Common myeloid progenitor, CD34-positive (primary cell): ENCODE measurements around the gene LRRN2.
"Not testable (repeated sequence)": the region's sequence is repeated elsewhere in the genome, so short reads cannot be mapped to it uniquely, and the experiment has no call there.

Experiments
- CTCF ChIA-PET: fragments of 350-600 bp; sonication (Branson Sonifier 250); formaldehyde crosslinking; loops from one replicate; lab custom pipeline; 2021; ENCODE audit warnings: antibody characterized with exemption; lab: Charles Lee
- POLR2A ChIA-PET: fragments of 350-600 bp; sonication (Branson Sonifier 250); formaldehyde crosslinking; loops from one replicate; lab custom pipeline; 2021; ENCODE audit warnings: antibody characterized with exemption; lab: Charles Lee
- DNase-seq, 3 donors: peaks; one replicate each; pipeline versions ENCODE4 v3.0.0 to v3.0.0-alpha.2; 2013
- H3K27ac ChIP-seq, 2 experiments: 1 replicate in 1 of 2; 2 replicates in 1 of 2; pipeline ENCODE4 v1.7.0; 2013; ENCODE audit warnings: inconsistent platforms in 2 of 2, low read length in 2 of 2, mild to moderate bottlenecking in 2 of 2, low read depth in 1 of 2, moderate library complexity in 1 of 2; ENCODE audit not compliant: severe bottlenecking in 2 of 2, insufficient read depth in 1 of 2, poor library complexity in 1 of 2
- H3K27me3 ChIP-seq, 5 experiments: replicated peaks in 2 of 5; 1 replicate in 3 of 5; 2 replicates in 2 of 5; pipeline versions ENCODE4 v1.6.1 to v1.7.0; 2013; ENCODE audit warnings: low read length in 4 of 5, mild to moderate bottlenecking in 2 of 5, moderate library complexity in 2 of 5, inconsistent platforms in 1 of 5; ENCODE audit not compliant: insufficient read depth in 5 of 5, control insufficient read depth in 4 of 5
- H3K36me3 ChIP-seq, 4 experiments: 1 replicate in 2 of 4; 2 replicates in 2 of 4; pipeline versions ENCODE4 v1.6.1 to v1.7.0; 2013; ENCODE audit warnings: low read length in 3 of 4, control low read depth in 1 of 4, mild to moderate bottlenecking in 1 of 4; ENCODE audit not compliant: control insufficient read depth in 4 of 4, insufficient read depth in 4 of 4
- H3K4me1 ChIP-seq, 4 experiments: 1 replicate in 3 of 4; 2 replicates in 1 of 4; pipeline versions ENCODE4 v1.6.1 to v1.7.1; 2013; ENCODE audit warnings: low read length in 3 of 4, mild to moderate bottlenecking in 3 of 4, control low read depth in 1 of 4, inconsistent platforms in 1 of 4, moderate library complexity in 1 of 4; ENCODE audit not compliant: control insufficient read depth in 4 of 4, insufficient read depth in 4 of 4; ENCODE audit errors: control extremely low read depth in 1 of 4
- H3K4me3 ChIP-seq, 7 experiments: 1 replicate in 4 of 7; 2 replicates in 3 of 7; pipeline versions ENCODE4 v1.5.1 to v1.7.0; 2013; ENCODE audit warnings: mild to moderate bottlenecking in 7 of 7, low read length in 6 of 7, moderate library complexity in 6 of 7, inconsistent platforms in 2 of 7, low read depth in 2 of 7, control low read depth in 1 of 7; ENCODE audit not compliant: insufficient read depth in 4 of 7, control insufficient read depth in 1 of 7; ENCODE audit errors: extremely low read depth in 1 of 7
- H3K9me3 ChIP-seq, 5 experiments: 1 replicate in 4 of 5; 2 replicates in 1 of 5; pipeline versions ENCODE4 v1.6.1 to v1.7.1; 2013; ENCODE audit warnings: low read length in 4 of 5, mild to moderate bottlenecking in 2 of 5, inconsistent platforms in 1 of 5, low read depth in 1 of 5, moderate library complexity in 1 of 5; ENCODE audit not compliant: control insufficient read depth in 4 of 5, insufficient read depth in 2 of 5; ENCODE audit errors: control extremely low read depth in 1 of 5
- WGBS: methylation state at CpG from one replicate; pipeline ENCODE4 v1.1.5; 2013; ENCODE audit not compliant: insufficient coverage; 5-methylcytosine and 5-hydroxymethylcytosine counted together

The LRRN2 gene

DNA sequence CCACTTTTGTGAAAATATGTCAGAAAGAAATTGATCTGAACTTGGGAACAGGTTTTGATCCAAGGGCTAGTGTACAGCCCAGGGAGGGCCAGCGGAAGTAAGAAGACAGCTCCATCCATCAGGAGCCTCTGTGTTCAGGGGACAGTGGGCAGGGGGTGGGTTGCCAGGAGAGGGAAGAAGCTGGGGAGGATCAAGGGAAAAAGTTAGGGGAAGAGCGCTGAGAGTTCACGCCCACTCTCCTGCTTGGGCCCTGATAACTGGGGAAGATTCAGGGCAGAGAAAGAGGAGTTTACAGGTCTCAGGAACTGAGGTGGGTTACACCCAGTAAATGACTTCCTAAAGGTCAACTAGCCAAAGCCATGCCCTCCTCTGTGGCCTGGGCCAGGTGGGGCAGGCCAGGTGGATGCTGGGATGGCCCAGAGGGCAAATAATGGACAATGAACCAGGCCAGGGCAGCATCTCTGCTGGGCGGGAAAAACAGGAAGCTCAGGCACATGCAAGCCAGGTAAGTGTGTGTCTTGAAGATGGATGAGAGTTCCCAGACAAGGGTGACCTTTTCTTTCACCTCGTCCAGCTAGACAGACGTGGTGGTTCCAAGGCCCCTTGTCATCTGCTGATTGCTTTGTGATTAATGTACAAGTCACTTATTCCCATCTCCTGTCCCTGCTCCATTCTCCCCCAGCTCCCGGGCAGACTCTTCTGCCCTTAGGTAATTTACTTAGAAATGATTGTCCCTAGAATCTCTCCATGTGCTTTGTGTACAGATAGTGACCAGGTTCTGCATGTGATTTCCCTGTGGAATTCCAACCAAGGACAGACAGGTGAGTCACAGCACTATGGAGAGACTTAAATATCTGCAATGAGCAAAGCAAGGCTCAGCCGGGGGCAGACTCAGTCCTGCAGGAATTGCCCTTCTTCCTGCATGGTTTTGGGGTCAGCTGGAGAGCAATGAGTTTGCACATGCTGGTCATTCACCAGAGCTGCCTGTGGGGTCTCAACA is 112.3 kb downstream of the LRRN2 start:
- ChIA-PET POLR2A (no interaction called here), CTCF (interaction anchor here (0.6 to 9.8 kb wide), 7 partner anchors 8 to 1013 kb away, joined by 3 to 168 read pairs (median 4); no protein-coding TSS in a partner anchor)
- no peaks in the 10 kb centered on the region for H3K27me3 ChIP-seq
- 99% methylated on average over 6 of the region's 8 CpGs for WGBS
- no peaks in the 10 kb centered on the region for H3K4me1 ChIP-seq
- H3K9me3 ChIP-seq = no peaks in the 10 kb centered on the region
- no peak for DNase-seq
- H3K36me3 ChIP-seq = peaks cover 0 to 18% (median 3%) of the 10 kb centered on the region in 4 experiments
- H3K27ac ChIP-seq = no peak overlapping the region
- no peak overlapping the region for H3K4me3 ChIP-seq

DNA sequence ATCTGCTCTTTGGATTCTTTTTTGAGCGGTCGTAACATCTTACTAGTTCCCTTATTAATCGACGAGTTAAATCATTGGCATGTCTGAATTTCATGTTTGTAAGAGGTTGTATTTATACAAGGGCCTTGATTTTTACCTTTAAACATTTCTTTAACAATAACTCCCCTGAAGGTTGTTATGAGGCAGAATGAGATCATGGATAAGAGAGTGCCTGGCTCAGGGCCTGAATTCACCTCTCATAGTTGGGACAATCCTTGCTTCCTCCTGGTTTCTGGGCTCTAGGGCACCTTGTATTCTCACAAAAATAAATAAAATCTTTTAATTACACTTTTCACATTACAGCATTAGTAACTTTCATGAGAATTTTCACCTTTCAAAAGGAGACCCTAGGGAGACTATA is 113.9 kb downstream of the LRRN2 start:
- Histone ChIP-seq H3K9me3 (no peaks in the 10 kb centered on the region), H3K27ac (no peak overlapping the region), H3K4me3 (no peak overlapping the region), H3K36me3 (peaks cover 0 to 23% (median 3%) of the 10 kb centered on the region in 4 experiments), H3K4me1 (no peaks in the 10 kb centered on the region), H3K27me3 (no peaks in the 10 kb centered on the region)
- ChIA-PET CTCF (interaction anchor here (0.6 to 9.8 kb wide), 5 partner anchors 9 to 241 kb away, joined by 3 to 168 read pairs (median 3); no protein-coding TSS in a partner anchor), POLR2A (no interaction called here)
- WGBS = no CpG with 5 or more reads among the region's 4 CpGs
- DNase-seq = no peak

DNA sequence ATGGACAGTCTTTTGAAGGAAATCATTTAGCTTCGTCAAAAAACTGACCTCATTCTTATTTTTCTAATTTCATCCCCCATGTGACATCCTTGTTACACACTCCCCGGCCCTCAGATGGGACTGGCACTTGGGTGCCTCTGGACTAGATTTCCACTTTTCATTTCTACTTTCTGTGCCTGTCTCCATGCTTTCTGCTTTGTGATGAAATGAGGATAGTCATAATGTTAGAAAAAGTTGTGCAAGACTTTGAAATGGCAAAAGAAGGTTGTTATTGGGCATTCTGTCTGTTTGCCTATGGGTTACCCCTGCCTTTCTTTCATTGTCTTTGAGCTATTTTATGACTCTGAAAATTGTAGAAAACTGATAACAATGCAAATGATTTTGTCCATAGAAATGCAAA is 114.4 kb downstream of the LRRN2 start:
- Histone ChIP-seq H3K36me3 (peaks cover 0 to 23% (median 3%) of the 10 kb centered on the region in 4 experiments), H3K9me3 (no peaks in the 10 kb centered on the region), H3K27me3 (no peaks in the 10 kb centered on the region), H3K4me1 (no peaks in the 10 kb centered on the region), H3K27ac (no peak overlapping the region), H3K4me3 (no peak overlapping the region)
- DNase-seq = no peak
- POLR2A ChIA-PET = no interaction called here
- CTCF ChIA-PET = interaction anchor here (1.1 to 9.8 kb wide), 3 partner anchors 10 to 234 kb away, joined by 3 to 168 read pairs (median 4); no protein-coding TSS in a partner anchor
- WGBS = 100% methylated on average over 2 of the region's 2 CpGs

DNA sequence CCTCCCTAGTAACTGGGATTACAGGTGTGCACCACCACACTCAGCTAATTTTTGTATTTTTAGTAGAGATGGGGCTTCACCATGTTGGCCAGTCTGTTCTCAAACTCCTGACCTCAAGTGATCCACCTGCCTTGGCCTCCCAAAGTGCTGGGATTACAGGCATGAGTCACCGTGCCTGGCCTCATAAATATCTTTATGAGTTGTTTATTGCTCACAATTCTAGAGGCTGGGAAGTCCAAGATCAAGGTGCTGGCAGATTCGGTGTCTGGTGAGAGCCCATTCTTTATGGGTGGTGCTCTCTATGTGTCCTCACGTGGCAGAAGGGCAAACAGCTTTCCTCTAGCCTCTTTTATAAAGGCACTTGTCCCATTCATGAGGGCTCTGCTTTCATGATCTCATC is 115.5 kb downstream of the LRRN2 start:
- H3K9me3 ChIP-seq, POLR2A ChIA-PET, H3K4me1 ChIP-seq, H3K27me3 ChIP-seq, H3K4me3 ChIP-seq, DNase-seq, H3K27ac ChIP-seq: not testable (repeated sequence)
- H3K36me3 ChIP-seq = peaks cover 0 to 23% (median 3%) of the 10 kb centered on the region in 4 experiments
- CTCF ChIA-PET = interaction anchor here (9.8 kb wide), 1 partner anchor 235 kb away, joined by 168 read pairs; no protein-coding TSS in a partner anchor
- WGBS = 92% methylated on average over 2 of the region's 3 CpGs

DNA sequence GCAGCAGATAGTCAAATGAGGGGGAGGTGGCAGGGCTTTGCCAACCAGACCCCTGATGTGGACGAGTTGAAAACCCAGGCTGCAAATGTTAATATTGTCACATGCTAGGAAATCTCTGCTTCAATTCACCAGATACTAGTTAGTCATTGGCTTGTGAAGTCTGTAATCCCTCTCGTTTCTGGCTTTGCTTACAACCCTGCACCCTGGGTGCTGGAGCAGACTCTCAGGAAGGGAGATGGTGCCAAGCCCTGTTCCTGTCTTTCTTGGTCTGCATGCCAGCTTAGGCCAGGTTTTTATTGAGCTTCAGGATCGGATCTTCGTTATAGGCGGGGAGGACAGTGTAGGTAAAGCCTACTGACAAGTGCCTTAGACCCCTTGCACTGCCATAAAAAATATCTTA is 116.1 kb downstream of the LRRN2 start:
- CTCF ChIA-PET = interaction anchor here (0.8 to 9.8 kb wide), 3 partner anchors 194 to 252 kb away, joined by 4 to 168 read pairs (median 10); no protein-coding TSS in a partner anchor
- POLR2A ChIA-PET = no interaction called here
- Histone ChIP-seq H3K36me3 (peaks cover 2 to 27% (median 3%) of the 10 kb centered on the region in 4 experiments), H3K4me3 (no peak overlapping the region), H3K9me3 (no peaks in the 10 kb centered on the region), H3K27me3 (no peaks in the 10 kb centered on the region), H3K27ac (no peak overlapping the region), H3K4me1 (no peaks in the 10 kb centered on the region)
- no peak for DNase-seq
- 95% methylated on average over 5 of the region's 5 CpGs for WGBS

GRCh38 chr1:204568576-204569315 is 116.8 kb downstream of the LRRN2 start:
- DNase-seq = no peak
- ChIA-PET POLR2A (no interaction called here), CTCF (interaction anchor here (0.7 to 9.8 kb wide), 4 partner anchors 195 to 253 kb away, joined by 3 to 168 read pairs (median 7); no protein-coding TSS in a partner anchor)
- Histone ChIP-seq H3K9me3 (no peaks in the 10 kb centered on the region), H3K36me3 (peaks cover 1 to 26% (median 4%) of the 10 kb centered on the region in 4 experiments), H3K4me3 (no peak overlapping the region), H3K27me3 (no peaks in the 10 kb centered on the region), H3K27ac (no peak overlapping the region), H3K4me1 (no peaks in the 10 kb centered on the region)
- WGBS = 92% methylated on average over 9 of the region's 9 CpGs
